Astrocyte (in vitro differentiated cells and primary cell): ENCODE results near the gene ROBO2. TPM values are rescaled to one million over a fixed set of nuclear protein-coding genes. Genes with fewer than 3 reads are reported as not detected.

Experiments used
- DNase-seq: peaks from one replicate; pipeline ENCODE4 v3.0.0-alpha.2; 2010; ENCODE audit warnings: low read depth
- FAIRE-seq: peaks from 2 replicates; lab custom pipeline; 2011; peaks lifted over from hg19 to GRCh38; lab: Jason Lieb, UNC
- H2AFZ ChIP-seq: 2 replicates; pipeline ENCODE4 v1.6.0; 2012; ENCODE audit warnings: low read depth, low read length, inconsistent platforms
- H3K27ac ChIP-seq: 2 replicates; pipeline ENCODE4 v1.5.1; 2011; ENCODE audit warnings: low read depth, low read length, inconsistent platforms
- H3K27me3 ChIP-seq: 2 replicates; pipeline ENCODE4 v1.6.0; 2011; ENCODE audit warnings: low read length, inconsistent platforms; ENCODE audit not compliant: insufficient read depth
- H3K36me3 ChIP-seq: 2 replicates; pipeline ENCODE4 v1.5.1; 2011; ENCODE audit warnings: low read length, inconsistent platforms; ENCODE audit not compliant: insufficient read depth
- H3K4me1 ChIP-seq: 2 replicates; pipeline ENCODE4 v1.5.1; 2011; ENCODE audit warnings: low read length, inconsistent platforms; ENCODE audit not compliant: insufficient read depth
- H3K4me2 ChIP-seq: 2 replicates; pipeline ENCODE4 v1.6.0; 2012; ENCODE audit warnings: low read length, inconsistent platforms
- H3K4me3 ChIP-seq: 2 replicates; pipeline ENCODE4 v1.5.1; 2011; ENCODE audit warnings: low read depth, mild to moderate bottlenecking, low read length, inconsistent platforms; ENCODE audit not compliant: insufficient read depth
- H3K79me2 ChIP-seq: 2 replicates; pipeline ENCODE4 v1.6.0; 2012; ENCODE audit warnings: mild to moderate bottlenecking, low read length, inconsistent platforms; ENCODE audit not compliant: insufficient read depth
- H3K9ac ChIP-seq: 2 replicates; pipeline ENCODE4 v1.6.0; 2012; ENCODE audit warnings: mild to moderate bottlenecking, low read length, inconsistent platforms
- H3K9me3 ChIP-seq: 2 replicates; pipeline ENCODE4 v1.5.1; 2012; ENCODE audit warnings: low read depth, mild to moderate bottlenecking, low read length, inconsistent platforms; ENCODE audit not compliant: insufficient read depth
- H4K20me1 ChIP-seq: 2 replicates; pipeline ENCODE4 v1.6.0; 2012; ENCODE audit warnings: low read length, inconsistent platforms; ENCODE audit not compliant: insufficient read depth
- H3K27ac Mint-ChIP-seq: one replicate; pipeline ENCODE4 v1.8.0; 2021; ENCODE audit warnings: mild to moderate bottlenecking, mixed read lengths; ENCODE audit not compliant: unreplicated experiment
- H3K27me3 Mint-ChIP-seq: one replicate; pipeline ENCODE4 v1.8.0; 2021; ENCODE audit warnings: low read depth, mixed read lengths; ENCODE audit not compliant: unreplicated experiment
- H3K36me3 Mint-ChIP-seq: one replicate; pipeline ENCODE4 v1.8.0; 2021; ENCODE audit warnings: low read depth, mixed read lengths; ENCODE audit not compliant: unreplicated experiment
- H3K4me1 Mint-ChIP-seq: one replicate; pipeline ENCODE4 v1.8.0; 2021; ENCODE audit warnings: low read depth, mixed read lengths; ENCODE audit not compliant: unreplicated experiment
- H3K4me3 Mint-ChIP-seq: one replicate; pipeline ENCODE4 v1.8.0; 2021; ENCODE audit warnings: mild to moderate bottlenecking, moderate library complexity, mixed read lengths; ENCODE audit not compliant: unreplicated experiment
- H3K9me3 Mint-ChIP-seq: one replicate; pipeline ENCODE4 v1.8.0; 2021; ENCODE audit warnings: mild to moderate bottlenecking, mixed read lengths; ENCODE audit not compliant: unreplicated experiment
- CTCF ChIP-seq: IDR thresholded peaks from 2 replicates; pipeline ENCODE4 v1.5.1; 2011; ENCODE audit warnings: low read depth, mild to moderate bottlenecking, inconsistent platforms, low read length, moderate library complexity; ENCODE audit not compliant: insufficient read depth
- EZH2 ChIP-seq: IDR thresholded peaks from 2 replicates; pipeline ENCODE4 v1.6.1; 2012; ENCODE audit warnings: mild to moderate bottlenecking, low read length, inconsistent platforms; ENCODE audit not compliant: insufficient read depth
- total RNA-seq: library from RNA; stranded (reverse); gene quantifications from 2 replicates; pipeline ENCODE4 v1.2.1, GENCODE V29; 2021

The ROBO2 gene
- total RNA-seq, 1 donor from 2014 or later: 1.4 TPM

- FAIRE-seq: no peak
- no peak overlapping the region for H3K4me3 Mint-ChIP-seq
These were observed 279.8 kb downstream of the ROBO2 start for GRCh38 chr3:77319711-77320110.

GRCh38 chr3:77320514-77320913, 280.6 kb downstream of the ROBO2 start:
- H3K9ac ChIP-seq: no peak overlapping the region
- H3K9me3 ChIP-seq: no peaks in the 10 kb centered on the region
- DNase-seq (peak; percentile 21), FAIRE-seq (no peak)
- H3K36me3 ChIP-seq: no peaks in the 10 kb centered on the region
- H2AFZ ChIP-seq: no peak overlapping the region
- H3K4me1 ChIP-seq: no peaks in the 10 kb centered on the region
- Mint-ChIP-seq H3K4me3 (no peak overlapping the region), H3K36me3 (no peaks in the 10 kb centered on the region), H3K9me3 (no peaks in the 10 kb centered on the region), H3K4me1 (peaks cover 8% of the 10 kb centered on the region), H3K27me3 (no peaks in the 10 kb centered on the region), H3K27ac (no peak overlapping the region)
- TF ChIP-seq CTCF: peak; percentile 62
- TF ChIP-seq EZH2: no peak
- H3K4me3 ChIP-seq: no peak overlapping the region
- no peaks in the 10 kb centered on the region for H4K20me1 ChIP-seq
- peak overlapping the region; percentile 16 for H3K4me2 ChIP-seq
- H3K27ac ChIP-seq: no peak overlapping the region
- H3K27me3 ChIP-seq: no peaks in the 10 kb centered on the region
- H3K79me2 ChIP-seq: no peaks in the 10 kb centered on the region

More at GRCh38 chr3:77319711-77320110, 279.8 kb downstream of the ROBO2 start:
- no peak overlapping the region for H3K27ac Mint-ChIP-seq
- Histone ChIP-seq H3K4me2 (no peak overlapping the region), H3K9ac (no peak overlapping the region), H3K4me3 (no peak overlapping the region), H2AFZ (no peak overlapping the region), H3K27ac (no peak overlapping the region), H3K36me3 (no peaks in the 10 kb centered on the region), H3K4me1 (no peaks in the 10 kb centered on the region), H4K20me1 (no peaks in the 10 kb centered on the region), H3K27me3 (no peaks in the 10 kb centered on the region), H3K79me2 (no peaks in the 10 kb centered on the region), H3K9me3 (no peaks in the 10 kb centered on the region)
- no peak for TF ChIP-seq EZH2
- peak; percentile 21 for TF ChIP-seq CTCF
- peaks cover 8% of the 10 kb centered on the region for H3K4me1 Mint-ChIP-seq
- no peaks in the 10 kb centered on the region for H3K9me3 Mint-ChIP-seq
- no peak for DNase-seq
- H3K36me3 Mint-ChIP-seq: no peaks in the 10 kb centered on the region
- H3K27me3 Mint-ChIP-seq: no peaks in the 10 kb centered on the region

GRCh38 chr3:77321646-77322045, 281.7 kb downstream of the ROBO2 start:
- DNase-seq (peak; percentile 19), FAIRE-seq (no peak)
- Mint-ChIP-seq H3K27ac (no peak overlapping the region), H3K4me3 (no peak overlapping the region), H3K27me3 (no peaks in the 10 kb centered on the region), H3K4me1 (peaks cover 8% of the 10 kb centered on the region), H3K9me3 (no peaks in the 10 kb centered on the region), H3K36me3 (no peaks in the 10 kb centered on the region)
- TF ChIP-seq CTCF (no peak), EZH2 (no peak)
- Histone ChIP-seq H3K4me1 (no peaks in the 10 kb centered on the region), H3K9ac (no peak overlapping the region), H3K79me2 (no peaks in the 10 kb centered on the region), H3K4me3 (no peak overlapping the region), H3K9me3 (no peaks in the 10 kb centered on the region), H3K36me3 (no peaks in the 10 kb centered on the region), H3K4me2 (peak overlapping the region; percentile 20), H3K27ac (no peak overlapping the region), H4K20me1 (no peaks in the 10 kb centered on the region), H3K27me3 (no peaks in the 10 kb centered on the region), H2AFZ (peak overlapping the region; percentile 32)
